Measurements from ENCODE around the gene PDZRN3. TPM values are rescaled to one million over a fixed set of nuclear protein-coding genes. Genes with fewer than 3 reads are reported as not detected.

Gene PDZRN3
- polyA plus RNA-seq, 4 donors: 2.2 to 21.4 (median 14.1) TPM

- FAIRE-seq: no peak
- Histone ChIP-seq H3K9me3 (ENCODE audit: control insufficient read depth in 2 of 2, insufficient read depth in 1 of 2, low read depth in 1 of 2, low read length in 1 of 2) (peaks cover 0 to 3% of the 10 kb centered on the region in 2 donors), H3K4me3 (ENCODE audit: low read depth in 1 of 3, low read length in 3 of 3) (no peak overlapping the region), H3K36me3 (ENCODE audit: control insufficient read depth in 3 of 3, insufficient read depth in 2 of 3, low read depth in 1 of 3, low read length in 3 of 3) (peaks cover 0 to 9% (median 0%) of the 10 kb centered on the region in 3 donors), H3K27me3 (ENCODE audit: control insufficient read depth in 3 of 3, insufficient read depth in 3 of 3, low read length in 3 of 3) (no peaks in the 10 kb centered on the region), H3K4me1 (ENCODE audit: control insufficient read depth in 3 of 3, insufficient read depth in 2 of 3, low read depth in 1 of 3, low read length in 2 of 3) (peaks cover 0 to 4% (median 2%) of the 10 kb centered on the region in 3 donors), H3K27ac (ENCODE audit: low read depth in 1 of 3, low read length in 2 of 3) (no peak overlapping the region)
- 91 to 95% (median 91%) methylated on average over 3 of the region's 3 CpGs for WGBS, 3 donors
- no peak for DNase-seq
Observed at GRCh38 chr3:73597476-73597875, 27.3 kb downstream of the PDZRN3 start.

GRCh38 chr3:73592154-73593144 lies 32.3 kb downstream of the PDZRN3 start:
- no peak overlapping the region for H3K27ac ChIP-seq (ENCODE audit: low read depth in 1 of 3, low read length in 2 of 3)
- DNase-seq: peak in 1 of 2 donors; percentile 33
- H3K27me3 ChIP-seq (ENCODE audit: control insufficient read depth in 3 of 3, insufficient read depth in 3 of 3, low read length in 3 of 3): no peaks in the 10 kb centered on the region
- WGBS, 3 donors: 48 to 74% (median 68%) methylated on average over 11 of the region's 11 CpGs
- peaks cover 0 to 5% (median 0%) of the 10 kb centered on the region in 3 donors for H3K36me3 ChIP-seq (ENCODE audit: control insufficient read depth in 3 of 3, insufficient read depth in 2 of 3, low read depth in 1 of 3, low read length in 3 of 3)
- H3K4me3 ChIP-seq (ENCODE audit: low read depth in 1 of 3, low read length in 3 of 3): no peak overlapping the region
- H3K4me1 ChIP-seq (ENCODE audit: control insufficient read depth in 3 of 3, insufficient read depth in 2 of 3, low read depth in 1 of 3, low read length in 2 of 3): peaks cover 0 to 4% (median 3%) of the 10 kb centered on the region in 3 donors
- FAIRE-seq: no peak
- peaks cover 0 to 3% of the 10 kb centered on the region in 2 donors for H3K9me3 ChIP-seq (ENCODE audit: control insufficient read depth in 2 of 2, insufficient read depth in 1 of 2, low read depth in 1 of 2, low read length in 1 of 2)

DNA sequence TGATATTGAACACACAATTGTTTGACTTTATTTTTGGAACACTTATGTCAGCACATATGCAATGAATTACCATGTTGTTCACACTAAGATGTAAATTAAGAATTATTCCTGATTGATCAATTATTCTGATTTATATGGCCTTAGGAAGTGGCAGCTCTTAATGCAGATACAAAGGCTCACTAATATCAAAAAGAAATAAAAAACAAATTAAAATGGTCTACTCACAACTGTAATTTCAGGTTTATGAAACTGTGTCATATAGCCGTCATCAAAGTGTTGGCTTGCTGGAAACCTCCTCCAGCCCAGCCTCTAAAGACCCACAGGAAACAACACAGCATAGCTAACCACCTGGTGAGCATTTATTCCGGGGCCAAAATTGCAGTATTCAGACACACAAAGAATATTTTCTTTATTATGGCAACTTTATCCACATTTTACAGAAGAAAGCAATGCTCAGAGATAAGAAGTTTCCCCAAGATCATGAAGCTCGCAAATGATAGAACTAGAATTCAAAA lies 33.4 kb downstream of the PDZRN3 start:
- Histone ChIP-seq H3K27ac (ENCODE audit: low read depth in 1 of 3, low read length in 2 of 3) (no peak overlapping the region), H3K27me3 (ENCODE audit: control insufficient read depth in 3 of 3, insufficient read depth in 3 of 3, low read length in 3 of 3) (no peaks in the 10 kb centered on the region), H3K4me1 (ENCODE audit: control insufficient read depth in 3 of 3, insufficient read depth in 2 of 3, low read depth in 1 of 3, low read length in 2 of 3) (peaks cover 0 to 4% (median 3%) of the 10 kb centered on the region in 3 donors), H3K4me3 (ENCODE audit: low read depth in 1 of 3, low read length in 3 of 3) (no peak overlapping the region), H3K36me3 (ENCODE audit: control insufficient read depth in 3 of 3, insufficient read depth in 2 of 3, low read depth in 1 of 3, low read length in 3 of 3) (peaks cover 0 to 5% (median 0%) of the 10 kb centered on the region in 3 donors), H3K9me3 (ENCODE audit: control insufficient read depth in 2 of 2, insufficient read depth in 1 of 2, low read depth in 1 of 2, low read length in 1 of 2) (peaks cover 0 to 3% of the 10 kb centered on the region in 2 donors)
- 59 to 81% (median 67%) methylated on average over 3 of the region's 3 CpGs for WGBS, 3 donors
- DNase-seq (no peak), FAIRE-seq (peak; percentile 30)

- H3K27me3 ChIP-seq (ENCODE audit: control insufficient read depth in 3 of 3, insufficient read depth in 3 of 3, low read length in 3 of 3): no peaks in the 10 kb centered on the region
- H3K4me1 ChIP-seq (ENCODE audit: control insufficient read depth in 3 of 3, insufficient read depth in 2 of 3, low read depth in 1 of 3, low read length in 2 of 3): no peaks in the 10 kb centered on the region
- DNase-seq (no peak), FAIRE-seq (no peak)
- no peak overlapping the region for H3K4me3 ChIP-seq (ENCODE audit: low read depth in 1 of 3, low read length in 3 of 3)
- WGBS, 3 donors: 74 to 88% (median 84%) methylated on average over 1 of the region's 1 CpG
- no peak overlapping the region for H3K27ac ChIP-seq (ENCODE audit: low read depth in 1 of 3, low read length in 2 of 3)
- H3K9me3 ChIP-seq (ENCODE audit: control insufficient read depth in 2 of 2, insufficient read depth in 1 of 2, low read depth in 1 of 2, low read length in 1 of 2): no peaks in the 10 kb centered on the region
- H3K36me3 ChIP-seq (ENCODE audit: control insufficient read depth in 3 of 3, insufficient read depth in 2 of 3, low read depth in 1 of 3, low read length in 3 of 3): peaks cover 0 to 5% (median 0%) of the 10 kb centered on the region in 3 donors
Observed at GRCh38 chr3:73586628-73587027, 38.1 kb downstream of the PDZRN3 start.

DNA sequence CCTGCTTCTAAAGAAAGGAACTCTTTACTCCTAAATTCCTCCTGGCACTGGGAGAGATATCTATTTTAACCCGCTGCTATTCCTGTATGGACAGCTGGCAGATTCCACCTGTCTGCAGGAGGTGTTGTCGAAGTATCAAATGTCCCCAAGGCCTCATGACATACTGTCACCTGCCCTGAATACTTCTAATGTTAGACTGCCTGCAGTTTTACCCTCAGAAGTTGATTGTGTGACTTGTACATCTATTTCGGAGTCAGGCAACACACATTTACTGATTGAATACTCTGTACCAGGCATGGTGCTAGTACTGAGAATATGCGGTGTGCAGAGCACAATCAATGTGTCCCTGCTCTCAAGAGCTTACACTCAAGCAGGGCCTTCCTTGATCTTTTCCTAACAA lies 38.6 kb downstream of the PDZRN3 start:
- Histone ChIP-seq H3K27ac (ENCODE audit: low read depth in 1 of 3, low read length in 2 of 3) (no peak overlapping the region), H3K4me1 (ENCODE audit: control insufficient read depth in 3 of 3, insufficient read depth in 2 of 3, low read depth in 1 of 3, low read length in 2 of 3) (no peaks in the 10 kb centered on the region), H3K9me3 (ENCODE audit: control insufficient read depth in 2 of 2, insufficient read depth in 1 of 2, low read depth in 1 of 2, low read length in 1 of 2) (no peaks in the 10 kb centered on the region), H3K4me3 (ENCODE audit: low read depth in 1 of 3, low read length in 3 of 3) (no peak overlapping the region), H3K36me3 (ENCODE audit: control insufficient read depth in 3 of 3, insufficient read depth in 2 of 3, low read depth in 1 of 3, low read length in 3 of 3) (peaks cover 0 to 5% (median 0%) of the 10 kb centered on the region in 3 donors), H3K27me3 (ENCODE audit: control insufficient read depth in 3 of 3, insufficient read depth in 3 of 3, low read length in 3 of 3) (no peaks in the 10 kb centered on the region)
- 90 to 91% (median 91%) methylated on average over 4 of the region's 4 CpGs for WGBS, 3 donors
- FAIRE-seq: no peak
- DNase-seq: no peak

- Histone ChIP-seq H3K27ac (ENCODE audit: low read depth in 1 of 3, low read length in 2 of 3) (no peak overlapping the region), H3K27me3 (ENCODE audit: control insufficient read depth in 3 of 3, insufficient read depth in 3 of 3, low read length in 3 of 3) (no peaks in the 10 kb centered on the region), H3K4me3 (ENCODE audit: low read depth in 1 of 3, low read length in 3 of 3) (no peak overlapping the region), H3K9me3 (ENCODE audit: control insufficient read depth in 2 of 2, insufficient read depth in 1 of 2, low read depth in 1 of 2, low read length in 1 of 2) (no peaks in the 10 kb centered on the region), H3K36me3 (ENCODE audit: control insufficient read depth in 3 of 3, insufficient read depth in 2 of 3, low read depth in 1 of 3, low read length in 3 of 3) (peaks cover 0 to 3% (median 0%) of the 10 kb centered on the region in 3 donors), H3K4me1 (ENCODE audit: control insufficient read depth in 3 of 3, insufficient read depth in 2 of 3, low read depth in 1 of 3, low read length in 2 of 3) (no peaks in the 10 kb centered on the region)
- DNase-seq: no peak
- FAIRE-seq: no peak
Observed at GRCh38 chr3:73584873-73585272, 39.9 kb downstream of the PDZRN3 start.

DNA sequence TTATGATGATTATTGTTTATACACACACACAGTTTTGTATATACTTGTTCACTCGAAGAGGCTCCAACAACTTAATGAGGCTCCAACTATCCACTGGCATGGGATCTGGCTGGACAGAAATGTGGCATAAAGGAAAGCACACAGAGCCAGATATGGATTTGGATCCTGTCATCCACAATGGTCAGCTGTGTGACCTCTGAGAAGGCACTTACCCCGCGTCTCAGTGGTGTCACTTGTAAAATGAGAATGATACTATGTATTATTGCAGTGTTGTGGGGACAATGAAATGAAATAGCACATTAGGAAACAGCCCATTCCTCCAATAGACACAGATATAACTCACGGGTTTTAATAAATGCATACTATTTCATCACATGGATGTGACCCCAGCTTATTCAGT lies 42.2 kb downstream of the PDZRN3 start:
- no peak for DNase-seq
- H3K27ac ChIP-seq (ENCODE audit: low read depth in 1 of 3, low read length in 2 of 3): no peak overlapping the region
- FAIRE-seq: no peak
- peaks cover 0 to 4% (median 0%) of the 10 kb centered on the region in 3 donors for H3K4me1 ChIP-seq (ENCODE audit: control insufficient read depth in 3 of 3, insufficient read depth in 2 of 3, low read depth in 1 of 3, low read length in 2 of 3)
- peaks cover 0 to 3% of the 10 kb centered on the region in 2 donors for H3K9me3 ChIP-seq (ENCODE audit: control insufficient read depth in 2 of 2, insufficient read depth in 1 of 2, low read depth in 1 of 2, low read length in 1 of 2)
- no peaks in the 10 kb centered on the region for H3K36me3 ChIP-seq (ENCODE audit: control insufficient read depth in 3 of 3, insufficient read depth in 2 of 3, low read depth in 1 of 3, low read length in 3 of 3)
- WGBS, 3 donors: 86 to 96% (median 92%) methylated on average over 4 of the region's 4 CpGs
- no peak overlapping the region for H3K4me3 ChIP-seq (ENCODE audit: low read depth in 1 of 3, low read length in 3 of 3)
- no peaks in the 10 kb centered on the region for H3K27me3 ChIP-seq (ENCODE audit: control insufficient read depth in 3 of 3, insufficient read depth in 3 of 3, low read length in 3 of 3)

DNA sequence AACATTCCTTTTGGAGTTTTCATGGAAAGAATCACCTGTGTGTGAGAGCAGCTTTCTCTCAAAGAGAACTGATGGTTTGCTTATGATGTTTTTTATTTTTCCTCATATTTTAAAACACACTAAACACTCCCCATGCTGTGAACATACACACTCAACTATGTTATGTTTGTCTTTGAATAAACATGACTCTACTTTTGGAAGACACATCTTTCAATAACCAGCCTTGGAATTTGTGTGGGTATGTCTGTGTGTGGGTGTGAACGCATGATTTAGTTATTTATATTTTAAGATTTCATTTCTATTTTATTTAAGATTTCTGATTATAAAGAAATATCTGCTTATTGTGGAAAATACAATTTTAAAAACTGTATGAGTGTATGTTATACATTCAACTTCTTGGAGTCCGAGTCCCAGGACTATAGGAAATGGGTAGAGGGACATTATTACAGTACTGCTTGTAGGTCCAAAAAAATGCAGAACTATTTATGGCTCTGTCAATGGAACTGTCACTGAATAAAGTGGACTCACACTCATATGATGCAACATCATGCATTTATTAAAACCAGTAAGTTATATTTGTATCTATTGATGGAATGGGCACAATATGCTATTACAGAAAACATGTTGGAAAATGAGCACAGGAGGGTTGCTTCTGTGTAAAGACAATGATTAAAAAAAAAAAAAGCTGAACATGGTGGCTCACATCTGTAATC lies 43.5 kb downstream of the PDZRN3 start:
- Histone ChIP-seq H3K27ac (ENCODE audit: low read depth in 1 of 3, low read length in 2 of 3) (no peak overlapping the region), H3K4me3 (ENCODE audit: low read depth in 1 of 3, low read length in 3 of 3) (no peak overlapping the region), H3K36me3 (ENCODE audit: control insufficient read depth in 3 of 3, insufficient read depth in 2 of 3, low read depth in 1 of 3, low read length in 3 of 3) (peaks cover 0 to 3% (median 0%) of the 10 kb centered on the region in 3 donors), H3K27me3 (ENCODE audit: control insufficient read depth in 3 of 3, insufficient read depth in 3 of 3, low read length in 3 of 3) (no peaks in the 10 kb centered on the region), H3K9me3 (ENCODE audit: control insufficient read depth in 2 of 2, insufficient read depth in 1 of 2, low read depth in 1 of 2, low read length in 1 of 2) (peaks cover 0 to 3% of the 10 kb centered on the region in 2 donors), H3K4me1 (ENCODE audit: control insufficient read depth in 3 of 3, insufficient read depth in 2 of 3, low read depth in 1 of 3, low read length in 2 of 3) (peaks cover 0 to 7% (median 3%) of the 10 kb centered on the region in 3 donors)
- DNase-seq (no peak), FAIRE-seq (no peak)
- WGBS, 3 donors: 75 to 86% (median 79%) methylated on average over 2 of the region's 2 CpGs

All from small intestine (tissue), 7 donors.